OCI-LY1 (cell line): ENCODE data around the gene ABTB2.

ENCODE experiments used
- H2AFZ ChIP-seq: fragments of 200-600 bp; sonication (generic), shearing (Covaris generic); 2 replicates; pipeline ENCODE4 v1.6.0; 2014; ENCODE audit warnings: antibody characterized with exemption, mild to moderate bottlenecking, low read length
- H3F3A ChIP-seq: fragments of 200-600 bp; sonication (generic), shearing (Covaris generic); 2 replicates; pipeline ENCODE4 v1.6.0; 2014; ENCODE audit warnings: mild to moderate bottlenecking, antibody characterized with exemption, low read length, moderate library complexity; ENCODE audit not compliant: insufficient read depth
- H3K27ac ChIP-seq: fragments of 200-600 bp; sonication (generic); 2 replicates; pipeline ENCODE4 v1.5.1; 2014; ENCODE audit warnings: low read length, mixed run types, mild to moderate bottlenecking, low read depth; ENCODE audit not compliant: poor library complexity, severe bottlenecking
- H3K27me3 ChIP-seq: fragments of 200-600 bp; sonication (generic); 2 replicates; pipeline ENCODE4 v1.6.0; 2014; ENCODE audit warnings: antibody characterized with exemption, mild to moderate bottlenecking, low read length, moderate library complexity; ENCODE audit not compliant: insufficient read depth
- H3K36me3 ChIP-seq: fragments of 200-600 bp; sonication (generic); 2 replicates; pipeline ENCODE4 v1.6.1; 2014; ENCODE audit warnings: mild to moderate bottlenecking, antibody characterized with exemption, low read length, moderate library complexity, mixed read lengths; ENCODE audit not compliant: insufficient read depth
- H3K4me1 ChIP-seq: fragments of 200-600 bp; sonication (generic); 2 replicates; pipeline ENCODE4 v1.5.1; 2014; ENCODE audit warnings: mild to moderate bottlenecking, low read length, moderate library complexity; ENCODE audit not compliant: insufficient read depth, severe bottlenecking
- H3K4me2 ChIP-seq: fragments of 200-600 bp; sonication (generic), shearing (Covaris generic); 2 replicates; pipeline ENCODE4 v1.6.1; 2014; ENCODE audit warnings: low read length
- H3K4me3 ChIP-seq: fragments of 200-600 bp; sonication (generic); 2 replicates; pipeline ENCODE4 v1.5.1; 2014; ENCODE audit warnings: low read length, low read depth, mild to moderate bottlenecking, mixed read lengths; ENCODE audit not compliant: poor library complexity, severe bottlenecking
- H3K79me2 ChIP-seq: fragments of 200-600 bp; shearing (Covaris generic); 2 replicates; pipeline ENCODE4 v1.6.1; 2016; ENCODE audit warnings: mixed run types, low read length, mixed read lengths; ENCODE audit not compliant: insufficient read depth
- H3K9ac ChIP-seq: fragments of 200-600 bp; sonication (generic), shearing (Covaris generic); 2 replicates; pipeline ENCODE4 v1.6.1; 2014; ENCODE audit warnings: mild to moderate bottlenecking, low read length, mixed read lengths
- H3K9me2 ChIP-seq: fragments of 200-600 bp; sonication (generic), shearing (Covaris generic); 2 replicates; pipeline ENCODE4 v1.6.1; 2014; ENCODE audit warnings: low read depth, mild to moderate bottlenecking, low read length, mixed read lengths
- H3K9me3 ChIP-seq: fragments of 200-600 bp; shearing (Covaris generic); 2 replicates; pipeline ENCODE4 v1.6.1; 2014; ENCODE audit warnings: low read length, mixed read lengths
- H4K20me1 ChIP-seq: fragments of 200-600 bp; sonication (generic), shearing (Covaris generic); 2 replicates; pipeline ENCODE4 v1.6.0; 2016; ENCODE audit warnings: mild to moderate bottlenecking, low read length; ENCODE audit not compliant: insufficient read depth
- EZH2 ChIP-seq: fragments of 200-600 bp; sonication (generic), shearing (Covaris generic); IDR thresholded peaks from 2 replicates; pipeline ENCODE4 v1.8.0; 2017; ENCODE audit warnings: borderline replicate concordance, mixed run types, mild to moderate bottlenecking, antibody characterized with exemption, low read length, moderate library complexity, mixed read lengths
- TF ChIP-seq, protein P1 (sequence below): fragments of 200-600 bp; sonication (generic), shearing (Covaris generic); IDR thresholded peaks from 2 replicates; pipeline ENCODE4 v1.5.1; 2017; ENCODE audit warnings: mild to moderate bottlenecking, antibody characterized with exemption, low read length, moderate library complexity, mixed read lengths

ABTB2 gene

DNA sequence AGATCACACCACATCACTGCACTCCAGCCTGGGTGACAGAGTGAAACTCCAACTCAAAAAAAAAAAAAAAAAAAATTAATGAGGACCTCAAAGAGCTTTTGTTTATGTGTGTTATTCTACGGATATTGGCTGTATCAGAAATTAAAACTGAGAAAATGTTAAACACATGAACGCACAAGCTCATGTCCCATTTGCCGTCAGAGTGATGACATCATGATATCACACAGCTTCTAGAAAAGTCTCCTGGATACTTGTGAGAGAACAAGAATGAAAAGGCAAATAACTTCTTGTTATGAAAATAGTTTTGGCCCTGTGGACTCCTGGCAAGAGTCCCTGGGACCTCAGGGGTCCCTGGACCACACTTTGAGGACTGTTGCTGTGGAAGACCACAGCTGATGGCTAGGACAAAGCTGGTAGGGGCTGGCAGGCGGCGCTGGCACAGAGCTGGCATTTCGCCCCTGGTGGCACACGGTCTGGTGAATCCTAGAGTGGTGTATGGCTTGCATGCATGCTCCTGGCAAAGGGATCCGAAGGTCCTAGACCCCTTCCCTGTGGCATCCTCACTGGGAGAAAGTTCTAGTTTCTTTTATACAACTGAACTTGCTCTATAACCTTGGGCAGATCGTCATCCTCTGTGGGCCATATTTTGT is 178.7 kb downstream of the ABTB2 start:
- Histone ChIP-seq H4K20me1 (no peaks in the 10 kb centered on the region), H3K36me3 (no peaks in the 10 kb centered on the region), H3K4me2 (no peak overlapping the region), H3K27ac (no peak overlapping the region), H2AFZ (no peak overlapping the region), H3F3A (no peaks in the 10 kb centered on the region), H3K9me2 (no peaks in the 10 kb centered on the region), H3K4me3 (no peak overlapping the region), H3K79me2 (no peaks in the 10 kb centered on the region), H3K9me3 (no peaks in the 10 kb centered on the region), H3K4me1 (no peaks in the 10 kb centered on the region), H3K9ac (no peak overlapping the region), H3K27me3 (0 out of 2 replicates have a peak, but pooled peaks cover 3% of the 10 kb centered on the region)
- no peak for TF ChIP-seq EZH2
- TF ChIP-seq, protein P1, sequence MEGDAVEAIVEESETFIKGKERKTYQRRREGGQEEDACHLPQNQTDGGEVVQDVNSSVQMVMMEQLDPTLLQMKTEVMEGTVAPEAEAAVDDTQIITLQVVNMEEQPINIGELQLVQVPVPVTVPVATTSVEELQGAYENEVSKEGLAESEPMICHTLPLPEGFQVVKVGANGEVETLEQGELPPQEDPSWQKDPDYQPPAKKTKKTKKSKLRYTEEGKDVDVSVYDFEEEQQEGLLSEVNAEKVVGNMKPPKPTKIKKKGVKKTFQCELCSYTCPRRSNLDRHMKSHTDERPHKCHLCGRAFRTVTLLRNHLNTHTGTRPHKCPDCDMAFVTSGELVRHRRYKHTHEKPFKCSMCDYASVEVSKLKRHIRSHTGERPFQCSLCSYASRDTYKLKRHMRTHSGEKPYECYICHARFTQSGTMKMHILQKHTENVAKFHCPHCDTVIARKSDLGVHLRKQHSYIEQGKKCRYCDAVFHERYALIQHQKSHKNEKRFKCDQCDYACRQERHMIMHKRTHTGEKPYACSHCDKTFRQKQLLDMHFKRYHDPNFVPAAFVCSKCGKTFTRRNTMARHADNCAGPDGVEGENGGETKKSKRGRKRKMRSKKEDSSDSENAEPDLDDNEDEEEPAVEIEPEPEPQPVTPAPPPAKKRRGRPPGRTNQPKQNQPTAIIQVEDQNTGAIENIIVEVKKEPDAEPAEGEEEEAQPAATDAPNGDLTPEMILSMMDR: no peak

GRCh38 chr11:34178209-34178821 is 179.5 kb downstream of the ABTB2 start:
- Histone ChIP-seq H3K4me3 (no peak overlapping the region), H3K9me3 (no peaks in the 10 kb centered on the region), H3K27ac (no peak overlapping the region), H4K20me1 (no peaks in the 10 kb centered on the region), H3F3A (no peaks in the 10 kb centered on the region), H3K27me3 (peaks cover 3% of the 10 kb centered on the region; the same call in 1 of the 2 replicates), H3K9me2 (no peaks in the 10 kb centered on the region), H3K79me2 (no peaks in the 10 kb centered on the region), H3K4me1 (no peaks in the 10 kb centered on the region), H3K4me2 (no peak overlapping the region), H3K9ac (no peak overlapping the region), H2AFZ (no peak overlapping the region), H3K36me3 (no peaks in the 10 kb centered on the region)
- TF ChIP-seq, protein P1: no peak

- H4K20me1 ChIP-seq: no peaks in the 10 kb centered on the region
- H3K4me2 ChIP-seq: no peak overlapping the region
- H2AFZ ChIP-seq: no peak overlapping the region
- TF ChIP-seq, protein P1: no peak
- TF ChIP-seq EZH2: no peak
- H3K9me2 ChIP-seq: no peaks in the 10 kb centered on the region
- no peaks in the 10 kb centered on the region for H3F3A ChIP-seq
- H3K79me2 ChIP-seq: no peaks in the 10 kb centered on the region
- H3K27ac ChIP-seq: no peak overlapping the region
- H3K4me3 ChIP-seq: no peak overlapping the region
- H3K36me3 ChIP-seq: no peaks in the 10 kb centered on the region
- no peak overlapping the region for H3K9ac ChIP-seq
- H3K27me3 ChIP-seq: peaks cover 3% of the 10 kb centered on the region; the same call in 1 of the 2 replicates
- H3K4me1 ChIP-seq: no peaks in the 10 kb centered on the region
- H3K9me3 ChIP-seq: no peaks in the 10 kb centered on the region
Observed at GRCh38 chr11:34176751-34177209, 181.0 kb downstream of the ABTB2 start.
